Stimulated activated CD4-positive, alpha-beta T cell treated with anti-CD3 and anti-CD28 coated beads, Interleukin-4, amount 100 ng/mL, for 24 hours (primary cell): ENCODE results near the gene MAN2B1.

Experiments used
- DNase-seq: peaks from one replicate; pipeline ENCODE4 v3.0.0-alpha.2; 2020

The MAN2B1 gene

GRCh38 chr19:12610540-12611360 is 55.8 kb downstream of the MAN2B1 start, which contains the start of the genes ZNF490 and ZNF791:
TSS of gene ZNF490 (minus strand) at chr19:12610813. CDS start at chr19:12610680, 133 bp downstream.
TSS of gene ZNF791 (plus strand) at chr19:12610920. CDS start at chr19:12611080, 160 bp downstream.
- peak; percentile 99 for DNase-seq

- DNase-seq: no peak
Measured at GRCh38 chr19:12607631-12608030, 58.9 kb downstream of the MAN2B1 start.

- no peak for DNase-seq
Measured at GRCh38 chr19:12606796-12607195, 59.7 kb downstream of the MAN2B1 start.

- DNase-seq: peak; percentile 71
Measured at GRCh38 chr19:12603714-12604113, 62.8 kb downstream of the MAN2B1 start.

GRCh38 chr19:12597594-12597993 is 68.9 kb downstream of the MAN2B1 start:
- DNase-seq: no peak

GRCh38 chr19:12596927-12597548 is 69.5 kb downstream of the MAN2B1 start:
- no peak for DNase-seq
